SK-N-SH (cell line): Measurements from ENCODE around the gene DYRK1A.

Source experiments
- FOXM1 ChIP-seq: IDR thresholded peaks from 2 replicates; pipeline ENCODE4 v1.4.0; 2012; ENCODE audit warnings: low read depth, mild to moderate bottlenecking
- JUND ChIP-seq: IDR thresholded peaks from 2 replicates; pipeline ENCODE4 v1.4.0; 2012
- SIN3A ChIP-seq: IDR thresholded peaks from 2 replicates; pipeline ENCODE4 v1.6.1; 2012; ENCODE audit warnings: low read depth, mild to moderate bottlenecking, low read length, moderate library complexity, borderline replicate concordance
- TF ChIP-seq, protein P1 (sequence below): fragments of 200-600 bp; sonication (generic); IDR thresholded peaks from 2 replicates; pipeline ENCODE4 v1.6.1; 2017; ENCODE audit warnings: antibody characterized with exemption, mild to moderate bottlenecking, moderate library complexity

DNA sequence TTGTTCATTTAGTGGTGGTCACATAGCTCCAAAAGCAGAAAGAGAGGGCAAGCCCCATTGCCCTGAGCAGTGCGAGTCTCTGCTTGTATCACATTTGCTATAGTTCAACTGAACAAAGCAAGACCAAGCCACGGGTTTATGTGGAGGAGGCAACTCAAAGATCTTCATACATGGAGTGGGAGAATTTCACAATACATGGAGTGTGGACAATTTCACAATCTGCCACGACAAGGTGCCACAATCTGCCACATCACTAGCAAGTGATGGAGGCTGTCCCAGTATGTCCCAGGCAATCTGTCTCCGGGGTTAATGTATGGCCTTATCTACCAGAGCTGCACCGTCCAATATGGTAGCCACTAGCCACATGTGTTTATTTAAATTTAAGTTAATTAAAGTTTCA lies 44.5 kb upstream of the DYRK1A start:
- TF ChIP-seq SIN3A (no peak), JUND (no peak), FOXM1 (no peak)
- TF ChIP-seq, protein P1, sequence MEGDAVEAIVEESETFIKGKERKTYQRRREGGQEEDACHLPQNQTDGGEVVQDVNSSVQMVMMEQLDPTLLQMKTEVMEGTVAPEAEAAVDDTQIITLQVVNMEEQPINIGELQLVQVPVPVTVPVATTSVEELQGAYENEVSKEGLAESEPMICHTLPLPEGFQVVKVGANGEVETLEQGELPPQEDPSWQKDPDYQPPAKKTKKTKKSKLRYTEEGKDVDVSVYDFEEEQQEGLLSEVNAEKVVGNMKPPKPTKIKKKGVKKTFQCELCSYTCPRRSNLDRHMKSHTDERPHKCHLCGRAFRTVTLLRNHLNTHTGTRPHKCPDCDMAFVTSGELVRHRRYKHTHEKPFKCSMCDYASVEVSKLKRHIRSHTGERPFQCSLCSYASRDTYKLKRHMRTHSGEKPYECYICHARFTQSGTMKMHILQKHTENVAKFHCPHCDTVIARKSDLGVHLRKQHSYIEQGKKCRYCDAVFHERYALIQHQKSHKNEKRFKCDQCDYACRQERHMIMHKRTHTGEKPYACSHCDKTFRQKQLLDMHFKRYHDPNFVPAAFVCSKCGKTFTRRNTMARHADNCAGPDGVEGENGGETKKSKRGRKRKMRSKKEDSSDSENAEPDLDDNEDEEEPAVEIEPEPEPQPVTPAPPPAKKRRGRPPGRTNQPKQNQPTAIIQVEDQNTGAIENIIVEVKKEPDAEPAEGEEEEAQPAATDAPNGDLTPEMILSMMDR = no peak
